Mesodermal cell (in vitro differentiated cells): ENCODE data around the gene SPIN1.

Source experiments
- H3K27ac ChIP-seq: 2 replicates; pipeline ENCODE4 v1.7.0; 2013; ENCODE audit warnings: mild to moderate bottlenecking, low read depth, low read length, moderate library complexity; ENCODE audit not compliant: severe bottlenecking
- H3K36me3 ChIP-seq: 2 replicates; pipeline ENCODE4 v1.7.1; 2013; ENCODE audit warnings: mild to moderate bottlenecking, low read length, moderate library complexity; ENCODE audit not compliant: control insufficient read depth, insufficient read depth
- H3K4me1 ChIP-seq: one replicate; pipeline ENCODE4 v1.7.1; 2013; ENCODE audit warnings: mild to moderate bottlenecking, low read length; ENCODE audit not compliant: insufficient read depth, control insufficient read depth, poor library complexity, severe bottlenecking
- H3K4me3 ChIP-seq: 2 replicates; pipeline ENCODE4 v1.7.0; 2013; ENCODE audit warnings: low read length, control low read depth, mild to moderate bottlenecking; ENCODE audit not compliant: insufficient read depth, poor library complexity, severe bottlenecking; ENCODE audit errors: extremely low read depth
- H3K9me3 ChIP-seq: 2 replicates; pipeline ENCODE4 v1.7.1; 2013; ENCODE audit warnings: mild to moderate bottlenecking, low read length, moderate library complexity; ENCODE audit not compliant: control insufficient read depth
- WGBS, 2 experiments: methylation state at CpG; one replicate each; pipeline ENCODE4 v1.1.5; 2013; ENCODE audit warnings: missing lambda C conversion rate in 2 of 2; ENCODE audit not compliant: insufficient coverage in 2 of 2; 5-methylcytosine and 5-hydroxymethylcytosine counted together

SPIN1 gene

GRCh38 chr9:88433583-88434255 is 45.5 kb downstream of the SPIN1 start:
- no peak overlapping the region for H3K4me3 ChIP-seq
- H3K27ac ChIP-seq = no peak overlapping the region
- H3K36me3 ChIP-seq = peaks cover 84% of the 10 kb centered on the region
- H3K4me1 ChIP-seq = peaks cover 5% of the 10 kb centered on the region
- no peaks in the 10 kb centered on the region for H3K9me3 ChIP-seq
- 90 to 97% methylated on average over 5 of the region's 5 CpGs for WGBS, 2 experiments

- Histone ChIP-seq H3K27ac (no peak overlapping the region), H3K9me3 (no peaks in the 10 kb centered on the region), H3K36me3 (peaks cover 73% of the 10 kb centered on the region), H3K4me1 (peaks cover 9% of the 10 kb centered on the region), H3K4me3 (no peak overlapping the region)
- 79 to 100% methylated on average over 1 to 2 of the region's 2 CpGs for WGBS, 2 experiments
These were observed 47.1 kb downstream of the SPIN1 start for GRCh38 chr9:88435336-88435735.

GRCh38 chr9:88436379-88436778 is 48.1 kb downstream of the SPIN1 start:
- H3K27ac ChIP-seq = no peak overlapping the region
- WGBS, 2 experiments = 100% methylated on average over 1 of the region's 4 CpGs; no CpG with 5 or more reads in 1 of the 2 experiments

GRCh38 chr9:88437210-88438146 is 49.2 kb downstream of the SPIN1 start:
- H3K4me3 ChIP-seq = no peak overlapping the region
- 98 to 99% methylated on average over 7 to 8 of the region's 13 CpGs for WGBS, 2 experiments
- H3K9me3 ChIP-seq = no peaks in the 10 kb centered on the region
- peaks cover 64% of the 10 kb centered on the region for H3K36me3 ChIP-seq
- no peak overlapping the region for H3K27ac ChIP-seq
- H3K4me1 ChIP-seq = peaks cover 9% of the 10 kb centered on the region

More at GRCh38 chr9:88436379-88436778, 48.1 kb downstream of the SPIN1 start:
- Histone ChIP-seq H3K4me3 (no peak overlapping the region), H3K36me3 (peaks cover 73% of the 10 kb centered on the region), H3K9me3 (no peaks in the 10 kb centered on the region), H3K4me1 (peaks cover 9% of the 10 kb centered on the region)

GRCh38 chr9:88438811-88439210 is 50.6 kb downstream of the SPIN1 start:
- H3K9me3 ChIP-seq = no peaks in the 10 kb centered on the region
- peaks cover 50% of the 10 kb centered on the region for H3K36me3 ChIP-seq
- no peak overlapping the region for H3K4me3 ChIP-seq
- WGBS, 2 experiments = 100% methylated on average over 2 of the region's 3 CpGs; no CpG with 5 or more reads in 1 of the 2 experiments
- H3K4me1 ChIP-seq = peaks cover 9% of the 10 kb centered on the region
- no peak overlapping the region for H3K27ac ChIP-seq

- Histone ChIP-seq H3K27ac (no peak overlapping the region), H3K9me3 (no peaks in the 10 kb centered on the region), H3K4me1 (peaks cover 9% of the 10 kb centered on the region), H3K36me3 (peaks cover 35% of the 10 kb centered on the region), H3K4me3 (no peak overlapping the region)
- 84 to 100% methylated on average over 3 to 13 of the region's 15 CpGs for WGBS, 2 experiments
These were observed 53.2 kb downstream of the SPIN1 start for GRCh38 chr9:88441301-88442007.

GRCh38 chr9:88443480-88444113 is 55.4 kb downstream of the SPIN1 start:
- no peak overlapping the region for H3K27ac ChIP-seq
- H3K4me1 ChIP-seq = peaks cover 5% of the 10 kb centered on the region
- WGBS, 2 experiments = 81 to 84% methylated on average over 4 to 7 of the region's 7 CpGs
- H3K9me3 ChIP-seq = no peaks in the 10 kb centered on the region
- no peak overlapping the region for H3K4me3 ChIP-seq
- peaks cover 24% of the 10 kb centered on the region for H3K36me3 ChIP-seq

- Histone ChIP-seq H3K36me3 (peaks cover 28% of the 10 kb centered on the region), H3K9me3 (no peaks in the 10 kb centered on the region), H3K4me3 (no peak overlapping the region), H3K4me1 (no peaks in the 10 kb centered on the region), H3K27ac (no peak overlapping the region)
- WGBS, 2 experiments = no CpG with 5 or more reads among the region's 2 CpGs
These were observed 58.5 kb downstream of the SPIN1 start for GRCh38 chr9:88446728-88447127.

- Histone ChIP-seq H3K4me3 (no peak overlapping the region), H3K4me1 (no peaks in the 10 kb centered on the region), H3K9me3 (no peaks in the 10 kb centered on the region), H3K27ac (no peak overlapping the region), H3K36me3 (peaks cover 32% of the 10 kb centered on the region)
- 95 to 96% methylated on average over 2 to 4 of the region's 4 CpGs for WGBS, 2 experiments
These were observed 59.2 kb downstream of the SPIN1 start for GRCh38 chr9:88447431-88447830.

- WGBS, 2 experiments = 95 to 98% methylated on average over 4 to 5 of the region's 5 CpGs
- no peaks in the 10 kb centered on the region for H3K9me3 ChIP-seq
- no peak overlapping the region for H3K27ac ChIP-seq
- H3K4me3 ChIP-seq = no peak overlapping the region
- H3K4me1 ChIP-seq = no peaks in the 10 kb centered on the region
- H3K36me3 ChIP-seq = peaks cover 31% of the 10 kb centered on the region
These were observed 62.9 kb downstream of the SPIN1 start for GRCh38 chr9:88451160-88451559.
